ENCODE results near the gene EPM2A.

EPM2A gene

DNA sequence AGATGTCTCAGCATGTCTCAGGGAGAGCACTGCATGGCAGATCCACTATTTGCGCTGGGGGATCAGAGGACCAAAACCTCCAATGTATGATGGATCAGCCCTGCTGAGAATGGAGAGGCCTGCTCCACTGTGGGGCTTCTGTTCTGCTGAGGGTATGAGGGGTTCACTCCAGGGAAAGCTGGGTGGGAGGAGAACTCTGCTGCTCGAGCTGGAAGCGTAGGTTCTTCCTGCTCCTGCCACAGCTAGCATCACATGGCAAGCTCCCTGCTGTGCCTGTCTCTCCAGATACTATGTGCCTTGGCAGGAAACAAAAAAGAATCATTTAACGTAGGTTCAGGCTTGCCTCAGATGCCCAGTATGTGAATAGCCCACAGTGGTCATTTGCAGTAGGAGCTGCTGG is 105.8 kb downstream of the EPM2A start:
- Histone ChIP-seq H3K36me3 (ENCODE audit: insufficient read depth, low read length) (no peaks in the 10 kb centered on the region; the same call in 1 of the 2 replicates), H3K4me1 (ENCODE audit: insufficient read depth, low read length, poor library complexity, severe bottlenecking) (no peaks in the 10 kb centered on the region), H3K27me3 (ENCODE audit: insufficient read depth, low read length, poor library complexity, severe bottlenecking) (no peaks in the 10 kb centered on the region), H3F3A (ENCODE audit: low read depth) (no peaks in the 10 kb centered on the region), H4K20me1 (ENCODE audit: insufficient read depth, low read length, poor library complexity, severe bottlenecking) (no peaks in the 10 kb centered on the region), H3K4me3 (ENCODE audit: low read length, poor library complexity, severe bottlenecking) (no peak overlapping the region), H3K9me3 (ENCODE audit: insufficient read depth, low read depth, low read length) (no peaks in the 10 kb centered on the region), H3K9ac (ENCODE audit: low read depth, low read length, poor library complexity, severe bottlenecking) (no peak overlapping the region), H3K4me2 (ENCODE audit: low read depth, low read length, poor library complexity, severe bottlenecking) (no peak overlapping the region), H3K9me2 (replicated peaks; ENCODE audit: low read depth, low read length) (no peaks in the 10 kb centered on the region), H3K79me2 (ENCODE audit: insufficient read depth, low read length) (no peaks in the 10 kb centered on the region), H2AFZ (ENCODE audit: low read length) (no peak overlapping the region)
- no peak for TF ChIP-seq EZH2phosphoT487 (IDR thresholded peaks at IDR 0.05; ENCODE audit: borderline replicate concordance)
- TF ChIP-seq, protein P1, sequence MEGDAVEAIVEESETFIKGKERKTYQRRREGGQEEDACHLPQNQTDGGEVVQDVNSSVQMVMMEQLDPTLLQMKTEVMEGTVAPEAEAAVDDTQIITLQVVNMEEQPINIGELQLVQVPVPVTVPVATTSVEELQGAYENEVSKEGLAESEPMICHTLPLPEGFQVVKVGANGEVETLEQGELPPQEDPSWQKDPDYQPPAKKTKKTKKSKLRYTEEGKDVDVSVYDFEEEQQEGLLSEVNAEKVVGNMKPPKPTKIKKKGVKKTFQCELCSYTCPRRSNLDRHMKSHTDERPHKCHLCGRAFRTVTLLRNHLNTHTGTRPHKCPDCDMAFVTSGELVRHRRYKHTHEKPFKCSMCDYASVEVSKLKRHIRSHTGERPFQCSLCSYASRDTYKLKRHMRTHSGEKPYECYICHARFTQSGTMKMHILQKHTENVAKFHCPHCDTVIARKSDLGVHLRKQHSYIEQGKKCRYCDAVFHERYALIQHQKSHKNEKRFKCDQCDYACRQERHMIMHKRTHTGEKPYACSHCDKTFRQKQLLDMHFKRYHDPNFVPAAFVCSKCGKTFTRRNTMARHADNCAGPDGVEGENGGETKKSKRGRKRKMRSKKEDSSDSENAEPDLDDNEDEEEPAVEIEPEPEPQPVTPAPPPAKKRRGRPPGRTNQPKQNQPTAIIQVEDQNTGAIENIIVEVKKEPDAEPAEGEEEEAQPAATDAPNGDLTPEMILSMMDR (conservative IDR thresholded peaks at IDR 0.05; ENCODE audit: low read length), result no peak

DNA sequence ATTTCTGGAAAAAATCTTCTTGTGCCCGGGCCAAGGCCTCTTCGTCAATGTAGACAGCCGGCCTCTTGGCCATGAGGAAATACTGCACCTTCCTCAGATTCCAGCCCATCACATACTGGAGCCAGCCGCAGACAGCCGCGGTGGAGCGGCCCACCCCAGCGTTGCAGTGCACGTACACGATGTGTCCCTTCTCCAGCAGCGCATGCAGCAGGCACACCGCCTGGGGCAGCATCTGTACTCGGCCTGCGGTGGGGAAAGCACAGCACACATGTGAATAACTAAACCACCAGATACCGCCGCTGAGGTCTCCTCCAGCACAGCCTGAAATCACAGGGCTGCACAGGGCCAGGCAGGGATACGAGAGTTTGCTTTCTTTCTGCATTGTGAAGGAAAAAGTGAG is 107.9 kb downstream of the EPM2A start:
- Histone ChIP-seq H3K27me3 (ENCODE audit: insufficient read depth, low read length, poor library complexity, severe bottlenecking) (no peaks in the 10 kb centered on the region), H3K4me2 (ENCODE audit: low read depth, low read length, poor library complexity, severe bottlenecking) (no peak overlapping the region), H4K20me1 (ENCODE audit: insufficient read depth, low read length, poor library complexity, severe bottlenecking) (no peaks in the 10 kb centered on the region), H3K4me1 (ENCODE audit: insufficient read depth, low read length, poor library complexity, severe bottlenecking) (no peaks in the 10 kb centered on the region), H3K36me3 (ENCODE audit: insufficient read depth, low read length) (no peaks in the 10 kb centered on the region; the same call in 1 of the 2 replicates), H3K9ac (ENCODE audit: low read depth, low read length, poor library complexity, severe bottlenecking) (no peak overlapping the region), H3K9me3 (ENCODE audit: insufficient read depth, low read depth, low read length) (no peaks in the 10 kb centered on the region), H3K4me3 (ENCODE audit: low read length, poor library complexity, severe bottlenecking) (no peak overlapping the region), H3K79me2 (ENCODE audit: insufficient read depth, low read length) (no peaks in the 10 kb centered on the region), H2AFZ (ENCODE audit: low read length) (no peak overlapping the region), H3F3A (ENCODE audit: low read depth) (no peaks in the 10 kb centered on the region), H3K9me2 (replicated peaks; ENCODE audit: low read depth, low read length) (no peaks in the 10 kb centered on the region)
- no peak for TF ChIP-seq EZH2phosphoT487 (IDR thresholded peaks at IDR 0.05; ENCODE audit: borderline replicate concordance)
- TF ChIP-seq, protein P1 (conservative IDR thresholded peaks at IDR 0.05; ENCODE audit: low read length), result no peak

DNA sequence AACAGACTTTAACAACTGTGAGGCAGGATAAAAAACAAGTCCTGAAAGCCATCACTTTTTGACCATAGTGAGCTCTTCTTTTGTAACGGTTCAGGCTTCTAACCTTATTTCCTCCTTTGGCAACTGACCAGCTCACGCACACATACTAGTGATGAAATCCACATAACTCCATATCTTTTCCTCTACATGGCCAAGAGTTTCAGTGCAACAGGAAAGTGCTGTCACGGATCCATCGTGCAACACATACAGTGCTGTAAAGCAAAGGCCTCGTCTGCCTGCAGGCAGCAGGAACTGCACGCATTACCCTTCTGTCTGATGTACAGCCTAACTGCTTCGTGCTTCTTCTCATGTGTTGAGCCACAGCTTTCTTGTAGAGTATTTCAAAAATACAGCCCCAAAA is 108.5 kb downstream of the EPM2A start:
- Histone ChIP-seq H3K9me2 (replicated peaks; ENCODE audit: low read depth, low read length) (no peaks in the 10 kb centered on the region), H3K4me2 (ENCODE audit: low read depth, low read length, poor library complexity, severe bottlenecking) (no peak overlapping the region), H3K27me3 (ENCODE audit: insufficient read depth, low read length, poor library complexity, severe bottlenecking) (no peaks in the 10 kb centered on the region), H4K20me1 (ENCODE audit: insufficient read depth, low read length, poor library complexity, severe bottlenecking) (no peaks in the 10 kb centered on the region), H2AFZ (ENCODE audit: low read length) (no peak overlapping the region), H3F3A (ENCODE audit: low read depth) (no peaks in the 10 kb centered on the region), H3K4me3 (ENCODE audit: low read length, poor library complexity, severe bottlenecking) (no peak overlapping the region), H3K9ac (ENCODE audit: low read depth, low read length, poor library complexity, severe bottlenecking) (no peak overlapping the region), H3K9me3 (ENCODE audit: insufficient read depth, low read depth, low read length) (no peaks in the 10 kb centered on the region), H3K36me3 (ENCODE audit: insufficient read depth, low read length) (no peaks in the 10 kb centered on the region; the same call in 1 of the 2 replicates), H3K4me1 (ENCODE audit: insufficient read depth, low read length, poor library complexity, severe bottlenecking) (no peaks in the 10 kb centered on the region), H3K79me2 (ENCODE audit: insufficient read depth, low read length) (no peaks in the 10 kb centered on the region)
- no peak for TF ChIP-seq EZH2phosphoT487 (IDR thresholded peaks at IDR 0.05; ENCODE audit: borderline replicate concordance)
- TF ChIP-seq, protein P1 (conservative IDR thresholded peaks at IDR 0.05; ENCODE audit: low read length), result no peak

Data from Loucy (cell line).